B cell (primary cell): Measurements from ENCODE around the gene CCDC107. TPM values are rescaled to one million over a fixed set of nuclear protein-coding genes. Genes with fewer than 3 reads are reported as not detected.

Source experiments
- ATAC-seq: fragments of 200-7000 bp; cut with Tn5 transposase; one replicate; pipeline ENCODE4 v1.10.0; 2021; ENCODE audit warnings: low read depth, mild to moderate bottlenecking, moderate number of reproducible peaks, moderate library complexity
- CTCF ChIA-PET: fragments of 350-600 bp; sonication (Branson Sonifier 250); formaldehyde crosslinking; loops from one replicate; lab custom pipeline; 2021; ENCODE audit warnings: antibody characterized with exemption, inconsistent platforms; lab: Charles Lee
- POLR2A ChIA-PET: fragments of 350-600 bp; sonication (Branson Sonifier 250); formaldehyde crosslinking; loops from one replicate; lab custom pipeline; 2021; ENCODE audit warnings: antibody characterized with exemption; lab: Charles Lee
- DNase-seq: peaks from one replicate; pipeline ENCODE4 v3.0.0; 2013
- H2AFZ ChIP-seq: 2 replicates; pipeline ENCODE4 v1.6.1; 2012; ENCODE audit warnings: mild to moderate bottlenecking, low read depth, low read length; ENCODE audit not compliant: insufficient read depth, poor library complexity, severe bottlenecking
- H3K27ac ChIP-seq, 2 donors: 1 replicate in 1 of 2; 2 replicates in 1 of 2; pipeline ENCODE4 v1.5.1; 2012 to 2013; ENCODE audit warnings: low read length in 2 of 2, mild to moderate bottlenecking in 2 of 2, moderate library complexity in 1 of 2
- H3K27me3 ChIP-seq, 4 experiments: fragments of 200-600 bp in 1 of 4; sonication (generic) in 1 of 4; replicated peaks in 1 of 4; 1 replicate in 2 of 4; 2 replicates in 2 of 4; pipeline versions ENCODE4 v1.6.1 to v1.7.0; 2013 to 2016; ENCODE audit warnings: low read length in 3 of 4, mild to moderate bottlenecking in 2 of 4, mixed read lengths in 1 of 4, moderate library complexity in 1 of 4; ENCODE audit not compliant: insufficient read depth in 4 of 4, control insufficient read depth in 3 of 4; ENCODE audit errors: control extremely low read depth in 1 of 4
- H3K36me3 ChIP-seq, 2 experiments: replicated peaks in 1 of 2; 1 replicate in 1 of 2; 2 replicates in 1 of 2; pipeline versions ENCODE4 v1.6.1 to v1.7.1; 2013; ENCODE audit warnings: low read length in 1 of 2; ENCODE audit not compliant: insufficient read depth in 2 of 2, control insufficient read depth in 1 of 2; ENCODE audit errors: control extremely low read depth in 1 of 2, extremely low read depth in 1 of 2
- H3K4me1 ChIP-seq, 2 donors: fragments of 200-600 bp in 1 of 2; sonication (generic) in 1 of 2; 1 replicate in 1 of 2; 2 replicates in 1 of 2; pipeline versions ENCODE4 v1.5.1 to v1.6.1; 2013 to 2017; ENCODE audit warnings: low read length in 2 of 2; ENCODE audit not compliant: control insufficient read depth in 2 of 2, insufficient read depth in 2 of 2
- H3K4me2 ChIP-seq: replicated peaks from 2 replicates; pipeline ENCODE3; 2012; ENCODE audit warnings: mild to moderate bottlenecking, low read depth, low read length; ENCODE audit not compliant: poor library complexity, severe bottlenecking
- H3K4me3 ChIP-seq, 5 experiments: fragments of 200-600 bp in 1 of 5; sonication (generic) in 1 of 5; 1 replicate in 3 of 5; 2 replicates in 2 of 5; pipeline versions ENCODE4 v1.5.1 to v1.7.0; 2011 to 2016; ENCODE audit warnings: low read length in 4 of 5, mild to moderate bottlenecking in 4 of 5, low read depth in 2 of 5, control low read depth in 1 of 5, moderate library complexity in 1 of 5; ENCODE audit not compliant: insufficient read depth in 1 of 5; ENCODE audit errors: control extremely low read depth in 1 of 5, extremely low read depth in 1 of 5
- H3K79me2 ChIP-seq: fragments of 200-600 bp; sonication (generic); one replicate; pipeline ENCODE4 v1.6.0; 2016; ENCODE audit warnings: low read length; ENCODE audit not compliant: control insufficient read depth, insufficient read depth
- H3K9ac ChIP-seq: fragments of 200-600 bp; sonication (generic); 2 replicates; pipeline ENCODE4 v1.6.1; 2017; ENCODE audit warnings: mild to moderate bottlenecking, low read length, moderate library complexity
- H3K9me3 ChIP-seq, 3 donors: one replicate each; pipeline versions ENCODE4 v1.6.1 to v1.7.1; 2013; ENCODE audit warnings: low read length in 2 of 3; ENCODE audit not compliant: control insufficient read depth in 2 of 3, insufficient read depth in 1 of 3; ENCODE audit errors: control extremely low read depth in 1 of 3
- H4K20me1 ChIP-seq: 2 replicates; pipeline ENCODE4 v1.6.0; 2012; ENCODE audit warnings: mild to moderate bottlenecking, low read length; ENCODE audit not compliant: insufficient read depth, control insufficient read depth, poor library complexity, severe bottlenecking
- H3K27ac Mint-ChIP-seq: one replicate; pipeline ENCODE4 v1.8.0; 2021; ENCODE audit warnings: mixed read lengths
- H3K27me3 Mint-ChIP-seq: one replicate; pipeline ENCODE4 v1.8.0; 2021; ENCODE audit warnings: mixed read lengths
- H3K4me1 Mint-ChIP-seq: one replicate; pipeline ENCODE4 v1.8.0; 2021; ENCODE audit warnings: mixed read lengths
- H3K4me3 Mint-ChIP-seq: one replicate; pipeline ENCODE4 v1.8.0; 2021; ENCODE audit warnings: mixed read lengths
- H3K9me3 Mint-ChIP-seq: one replicate; pipeline ENCODE4 v1.8.0; 2022; ENCODE audit warnings: mixed read lengths; ENCODE audit not compliant: insufficient read depth
- CTCF ChIP-seq: fragments of 200-600 bp; IDR thresholded peaks from one replicate; pipeline ENCODE4 v1.8.0; 2022; ENCODE audit warnings: antibody characterized with exemption, mild to moderate bottlenecking
- EZH2 ChIP-seq: IDR thresholded peaks from 2 replicates; pipeline ENCODE4 v1.6.1; 2012; ENCODE audit warnings: borderline replicate concordance, low read depth, mild to moderate bottlenecking, moderate library complexity, low read length; ENCODE audit not compliant: insufficient read depth, poor library complexity, severe bottlenecking
- WGBS: methylation state at CpG from one replicate; pipeline ENCODE4 v1.1.5; 2013; ENCODE audit warnings: missing lambda C conversion rate; ENCODE audit not compliant: insufficient coverage; 5-methylcytosine and 5-hydroxymethylcytosine counted together
- intact Hi-C: fragments of 100-400 bp; cut with micrococcal nuclease; formaldehyde crosslinking; loops from one replicate; pipeline ENCODE4 v1.10.0; 2022
- polyA plus RNA-seq: library from polyadenylated mRNA; depleted of rRNA; stranded (reverse); fragments of >200 nt; gene quantifications from 2 replicates; pipeline ENCODE4 v1.2.3, GENCODE V29; 2012
- total RNA-seq, 2 donors: library from RNA; stranded (reverse); fragments of 120-200 nt in 1 of 2; gene quantifications; 1 replicate in 1 of 2; 2 replicates in 1 of 2; pipeline versions ENCODE4 v1.2.3 to v1.2.4, GENCODE V29; 2013 to 2022

Gene CCDC107
- total and polyA plus RNA-seq, 2 donors (not counting 1 experiment from before 2014, with no cell fraction given) = 22.5 to 33.8 TPM

DNA sequence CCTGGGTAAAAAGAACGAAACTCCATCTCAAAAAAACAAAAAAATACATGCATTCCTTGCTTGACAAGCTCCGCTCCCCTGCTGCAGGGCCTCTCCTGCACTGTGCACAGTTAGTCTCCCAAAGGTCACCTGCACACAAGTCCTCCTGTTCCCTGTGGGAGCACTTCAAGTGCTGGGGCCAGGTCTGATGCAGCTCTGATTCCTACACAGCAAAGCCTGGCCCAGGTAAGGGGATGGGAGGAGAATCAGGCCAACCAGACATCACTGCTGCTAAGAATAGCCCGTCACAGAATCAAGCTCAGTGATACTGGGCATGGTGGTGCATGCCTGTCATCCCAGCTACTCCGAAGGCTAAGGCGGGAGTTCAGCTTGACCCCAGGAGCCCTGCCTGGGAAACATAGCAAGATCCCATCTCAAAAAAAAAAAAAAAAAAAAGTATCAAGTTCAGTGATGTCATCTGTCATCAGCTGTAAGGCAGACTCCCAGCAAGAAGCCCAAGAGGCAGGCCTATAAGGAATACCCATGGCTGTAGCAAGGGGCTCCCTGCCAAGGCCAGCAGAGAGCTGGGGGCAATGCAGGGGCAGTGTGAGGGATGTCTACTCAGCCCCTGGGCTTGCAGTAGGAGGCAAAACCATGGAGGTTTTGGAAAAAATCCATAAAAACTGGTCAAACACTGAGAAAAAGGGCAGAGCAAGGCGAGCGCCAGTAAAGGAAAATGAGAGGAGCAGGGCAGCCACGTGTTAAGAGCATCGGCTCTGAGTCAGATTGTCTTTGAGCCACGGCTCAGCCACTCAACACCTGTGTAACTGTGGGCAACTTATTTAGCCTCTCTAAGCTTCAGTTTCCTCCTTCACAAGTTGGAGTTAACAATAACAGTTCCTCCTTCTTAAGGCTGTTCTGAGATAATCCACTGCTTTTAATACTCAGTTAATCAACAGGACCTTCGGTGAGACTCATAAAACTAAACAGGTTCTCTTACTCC, 28.4 kb downstream of the CCDC107 start:
- H3K4me2 ChIP-seq = no peak overlapping the region

More for the DNA sequence above, 28.4 kb downstream of the CCDC107 start:
- Histone ChIP-seq H3K9me3 (no peaks in the 10 kb centered on the region), H3K4me1 (peaks cover 3 to 18% of the 10 kb centered on the region in 2 donors), H3K27ac (no peak overlapping the region), H3K9ac (no peak overlapping the region), H4K20me1 (no peaks in the 10 kb centered on the region), H3K79me2 (no peaks in the 10 kb centered on the region), H3K27me3 (no peaks in the 10 kb centered on the region), H3K4me3 (no peak overlapping the region), H3K36me3 (no peaks in the 10 kb centered on the region), H2AFZ (no peak overlapping the region)
- TF ChIP-seq EZH2 = no peak
- no peak for TF ChIP-seq CTCF
- H3K9me3 Mint-ChIP-seq = no peaks in the 10 kb centered on the region
- POLR2A ChIA-PET = interaction anchor here (0.6 kb wide), 1 partner anchor 693 kb away, joined by 4 read pairs; no protein-coding TSS in a partner anchor
- CTCF ChIA-PET = interaction anchor here (0.8 to 7.6 kb wide), 3 partner anchors 8 to 37 kb away, joined by 3 to 82 read pairs (median 3); no protein-coding TSS in a partner anchor
- H3K27ac Mint-ChIP-seq = no peak overlapping the region
- no peak overlapping the region for H3K4me3 Mint-ChIP-seq
- no peaks in the 10 kb centered on the region for H3K27me3 Mint-ChIP-seq
- intact Hi-C loops = no loop called here
- ATAC-seq = no peak
- H3K4me1 Mint-ChIP-seq = peaks cover 11% of the 10 kb centered on the region
- no peak for DNase-seq
- WGBS = 85% methylated on average over 9 of the region's 11 CpGs
